DND-41 (cell line): ENCODE results near the gene TXNL4B.

Experiments
- ATAC-seq: fragments of 200-7000 bp; cut with Tn5 transposase; 3 replicates; pipeline ENCODE4 v1.9.1; 2021; ENCODE audit warnings: low read depth; ENCODE audit not compliant: insufficient read depth
- DNase-seq: peaks from one replicate; pipeline ENCODE4 v3.0.0-alpha.2; 2020
- H2AFZ ChIP-seq: 2 replicates; pipeline ENCODE4 v1.6.0; 2012; ENCODE audit warnings: low read depth, low read length
- H3K27ac ChIP-seq: 2 replicates; pipeline ENCODE4 v1.5.1; 2012; ENCODE audit warnings: low read length, inconsistent platforms
- H3K27me3 ChIP-seq: fragments of 200-600 bp; sonication (generic); 2 replicates; pipeline ENCODE4 v1.6.0; 2012; ENCODE audit warnings: low read length, mild to moderate bottlenecking, inconsistent platforms; ENCODE audit not compliant: insufficient read depth, poor library complexity
- H3K36me3 ChIP-seq: 2 replicates; pipeline ENCODE4 v1.5.1; 2012; ENCODE audit warnings: low read length, inconsistent platforms; ENCODE audit not compliant: insufficient read depth
- H3K4me1 ChIP-seq: 2 replicates; pipeline ENCODE4 v1.5.1; 2012; ENCODE audit warnings: mild to moderate bottlenecking, low read length; ENCODE audit not compliant: insufficient read depth
- H3K4me2 ChIP-seq: 2 replicates; pipeline ENCODE4 v1.6.0; 2012; ENCODE audit warnings: mild to moderate bottlenecking, moderate library complexity, low read length, inconsistent platforms; ENCODE audit not compliant: insufficient read depth
- H3K4me3 ChIP-seq, 2 experiments: fragments of 200-600 bp in 1 of 2; shearing (Covaris generic) in 1 of 2; 2 replicates each; pipeline ENCODE4 v1.5.1; 2012 to 2016; ENCODE audit warnings: inconsistent platforms in 2 of 2, low read length in 2 of 2, mild to moderate bottlenecking in 2 of 2, low read depth in 1 of 2, moderate library complexity in 1 of 2
- H3K79me2 ChIP-seq: 2 replicates; pipeline ENCODE4 v1.6.0; 2012; ENCODE audit warnings: low read length, inconsistent platforms; ENCODE audit not compliant: insufficient read depth
- H3K9ac ChIP-seq: 2 replicates; pipeline ENCODE4 v1.6.0; 2012; ENCODE audit warnings: low read depth, mild to moderate bottlenecking, inconsistent platforms, low read length, moderate library complexity
- H3K9me3 ChIP-seq: 2 replicates; pipeline ENCODE4 v1.5.1; 2012; ENCODE audit warnings: low read length, moderate library complexity, mild to moderate bottlenecking, inconsistent platforms; ENCODE audit not compliant: insufficient read depth, severe bottlenecking
- H4K20me1 ChIP-seq: 2 replicates; pipeline ENCODE4 v1.6.0; 2012; ENCODE audit warnings: low read length; ENCODE audit not compliant: insufficient read depth
- EZH2 ChIP-seq: IDR thresholded peaks from 3 replicates; pipeline ENCODE4 v1.6.1; 2012; ENCODE audit warnings: borderline replicate concordance, low read depth, mild to moderate bottlenecking, moderate library complexity, low read length, inconsistent platforms; ENCODE audit not compliant: severe bottlenecking
- TF ChIP-seq, protein P1 (sequence below): IDR thresholded peaks from 2 replicates; pipeline ENCODE4 v1.5.1; 2012; ENCODE audit warnings: borderline replicate concordance, low read length, moderate library complexity, mild to moderate bottlenecking; ENCODE audit not compliant: poor library complexity, severe bottlenecking; ENCODE audit errors: extremely low read depth

TXNL4B gene

DNA sequence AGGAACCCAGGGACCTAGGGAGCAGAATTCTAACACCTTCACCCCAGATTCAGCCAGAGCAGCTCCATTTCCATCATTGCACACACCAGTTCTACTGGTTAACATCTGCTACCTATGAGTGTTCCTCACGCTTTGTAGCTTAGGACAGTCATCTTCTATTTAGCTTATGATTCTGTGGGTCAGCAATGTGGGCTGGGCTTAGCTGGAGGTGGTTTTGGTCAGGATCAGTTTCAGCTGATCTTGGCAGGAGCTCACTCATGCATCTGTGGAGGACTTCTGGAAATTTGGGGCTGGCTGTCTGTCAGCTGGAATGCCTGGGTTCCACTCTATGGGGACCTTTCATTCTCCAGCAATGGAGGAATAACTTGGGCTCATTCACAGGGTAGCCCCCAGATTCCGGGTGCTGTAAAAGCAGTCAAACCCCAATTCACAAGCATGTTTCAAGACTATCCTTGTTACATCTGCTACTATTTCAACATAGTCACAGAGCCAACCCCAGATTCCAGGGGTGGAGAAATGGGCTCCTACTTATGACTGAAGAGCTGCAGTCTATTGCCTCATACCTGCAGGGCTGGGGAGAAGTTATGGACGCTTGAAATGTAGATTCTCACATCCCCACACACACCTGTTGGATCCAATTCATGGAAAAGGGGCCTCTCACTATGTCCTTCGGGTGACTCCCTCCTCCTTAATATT lies 42.5 kb downstream of the TXNL4B start:
- Histone ChIP-seq H2AFZ (no peak overlapping the region), H3K9me3 (peaks cover 3% of the 10 kb centered on the region), H3K27ac (no peak overlapping the region), H3K36me3 (no peaks in the 10 kb centered on the region), H4K20me1 (no peaks in the 10 kb centered on the region), H3K4me2 (no peak overlapping the region), H3K4me1 (no peaks in the 10 kb centered on the region), H3K79me2 (no peaks in the 10 kb centered on the region), H3K9ac (no peak overlapping the region), H3K4me3 (no peak overlapping the region), H3K27me3 (no peaks in the 10 kb centered on the region)
- DNase-seq = no peak
- ATAC-seq = no peak
- TF ChIP-seq, protein P1, sequence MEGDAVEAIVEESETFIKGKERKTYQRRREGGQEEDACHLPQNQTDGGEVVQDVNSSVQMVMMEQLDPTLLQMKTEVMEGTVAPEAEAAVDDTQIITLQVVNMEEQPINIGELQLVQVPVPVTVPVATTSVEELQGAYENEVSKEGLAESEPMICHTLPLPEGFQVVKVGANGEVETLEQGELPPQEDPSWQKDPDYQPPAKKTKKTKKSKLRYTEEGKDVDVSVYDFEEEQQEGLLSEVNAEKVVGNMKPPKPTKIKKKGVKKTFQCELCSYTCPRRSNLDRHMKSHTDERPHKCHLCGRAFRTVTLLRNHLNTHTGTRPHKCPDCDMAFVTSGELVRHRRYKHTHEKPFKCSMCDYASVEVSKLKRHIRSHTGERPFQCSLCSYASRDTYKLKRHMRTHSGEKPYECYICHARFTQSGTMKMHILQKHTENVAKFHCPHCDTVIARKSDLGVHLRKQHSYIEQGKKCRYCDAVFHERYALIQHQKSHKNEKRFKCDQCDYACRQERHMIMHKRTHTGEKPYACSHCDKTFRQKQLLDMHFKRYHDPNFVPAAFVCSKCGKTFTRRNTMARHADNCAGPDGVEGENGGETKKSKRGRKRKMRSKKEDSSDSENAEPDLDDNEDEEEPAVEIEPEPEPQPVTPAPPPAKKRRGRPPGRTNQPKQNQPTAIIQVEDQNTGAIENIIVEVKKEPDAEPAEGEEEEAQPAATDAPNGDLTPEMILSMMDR = no peak
- TF ChIP-seq EZH2 = no peak

DNA sequence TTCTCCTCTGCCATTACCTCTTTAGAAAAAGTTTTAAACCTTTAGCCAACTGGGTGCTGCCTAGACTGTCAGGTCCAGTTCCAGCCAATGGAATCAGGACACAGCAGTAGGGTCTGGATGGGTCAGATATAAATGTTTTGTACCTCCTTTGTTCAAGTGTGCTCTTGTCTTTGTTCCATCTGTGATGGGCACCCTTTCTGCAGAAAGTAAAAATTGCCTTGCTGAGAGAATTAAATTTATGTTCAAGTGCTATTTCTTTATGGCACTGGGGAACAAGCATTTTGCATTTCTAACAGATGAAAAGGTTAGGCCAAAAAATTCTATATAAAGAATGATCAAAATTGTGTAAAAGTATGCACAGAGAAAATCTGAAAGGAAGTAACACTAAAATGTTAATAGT lies 44.3 kb downstream of the TXNL4B start:
- Histone ChIP-seq H4K20me1 (no peaks in the 10 kb centered on the region), H3K4me3 (no peak overlapping the region), H2AFZ (no peak overlapping the region), H3K4me2 (no peak overlapping the region), H3K27me3 (no peaks in the 10 kb centered on the region), H3K9ac (no peak overlapping the region), H3K4me1 (no peaks in the 10 kb centered on the region), H3K79me2 (no peaks in the 10 kb centered on the region), H3K9me3 (peaks cover 3% of the 10 kb centered on the region), H3K36me3 (no peaks in the 10 kb centered on the region), H3K27ac (no peak overlapping the region)
- ATAC-seq = no peak
- DNase-seq = no peak
- no peak for TF ChIP-seq EZH2
- TF ChIP-seq, protein P1 = no peak

- H3K4me3 ChIP-seq = no peak overlapping the region
- no peaks in the 10 kb centered on the region for H4K20me1 ChIP-seq
- no peaks in the 10 kb centered on the region for H3K79me2 ChIP-seq
- TF ChIP-seq, protein P1 = no peak
- no peak for TF ChIP-seq EZH2
- H3K4me2 ChIP-seq = no peak overlapping the region
- DNase-seq (no peak), ATAC-seq (no peak)
- no peak overlapping the region for H3K27ac ChIP-seq
- H3K9ac ChIP-seq = no peak overlapping the region
- H3K4me1 ChIP-seq = no peaks in the 10 kb centered on the region
- no peaks in the 10 kb centered on the region for H3K36me3 ChIP-seq
- H3K9me3 ChIP-seq = peaks cover 3% of the 10 kb centered on the region
- no peak overlapping the region for H2AFZ ChIP-seq
- H3K27me3 ChIP-seq = no peaks in the 10 kb centered on the region
Measured at GRCh38 chr16:72044825-72045359, 48.5 kb downstream of the TXNL4B start.
